Liver (tissue), 9 donors: Measurements from ENCODE around the gene PNPLA1. TPM values are rescaled to one million over a fixed set of nuclear protein-coding genes. Genes with fewer than 3 reads are reported as not detected.

Experiments
- DNase-seq: peaks from one replicate; pipeline ENCODE4 v3.0.0-alpha.2; 2017; ENCODE audit warnings: low spot score
- H3K27ac ChIP-seq, 2 donors: one replicate each; pipeline ENCODE4 v1.7.0; 2013; ENCODE audit warnings: inconsistent platforms in 2 of 2, low read length in 2 of 2, control low read depth in 1 of 2, low read depth in 1 of 2, mild to moderate bottlenecking in 1 of 2
- H3K27me3 ChIP-seq, 4 donors: one replicate each; pipeline versions ENCODE4 v1.6.1 to v1.7.0; 2013; ENCODE audit warnings: low read length in 3 of 4, inconsistent platforms in 1 of 4, mild to moderate bottlenecking in 1 of 4, moderate library complexity in 1 of 4; ENCODE audit not compliant: control insufficient read depth in 4 of 4, insufficient read depth in 4 of 4
- H3K36me3 ChIP-seq, 4 donors: one replicate each; pipeline versions ENCODE4 v1.6.1 to v1.7.0; 2013; ENCODE audit warnings: low read length in 3 of 4, mild to moderate bottlenecking in 3 of 4, low read depth in 1 of 4, moderate library complexity in 1 of 4; ENCODE audit not compliant: control insufficient read depth in 4 of 4, insufficient read depth in 3 of 4
- H3K4me1 ChIP-seq, 4 donors: one replicate each; pipeline versions ENCODE4 v1.6.1 to v1.7.0; 2013; ENCODE audit warnings: low read length in 3 of 4, mild to moderate bottlenecking in 3 of 4, moderate library complexity in 1 of 4; ENCODE audit not compliant: control insufficient read depth in 4 of 4, insufficient read depth in 4 of 4
- H3K4me3 ChIP-seq, 3 donors: one replicate each; pipeline versions ENCODE4 v1.6.1 to v1.7.0; 2013; ENCODE audit warnings: low read length in 3 of 3, control low read depth in 1 of 3, low read depth in 1 of 3, mild to moderate bottlenecking in 1 of 3
- H3K9ac ChIP-seq, 2 donors: one replicate each; pipeline ENCODE4 v1.7.0; 2013; ENCODE audit warnings: low read length in 2 of 2, mild to moderate bottlenecking in 2 of 2, moderate library complexity in 2 of 2, control low read depth in 1 of 2, low read depth in 1 of 2
- H3K9me3 ChIP-seq, 4 donors: one replicate each; pipeline versions ENCODE4 v1.6.1 to v1.7.0; 2013; ENCODE audit warnings: low read length in 3 of 4; ENCODE audit not compliant: control insufficient read depth in 4 of 4
- ATF3 ChIP-seq: IDR thresholded peaks from 2 replicates; pipeline ENCODE4 v1.6.1; 2016; ENCODE audit warnings: antibody characterized with exemption
- CTCF ChIP-seq: fragments of 150-350 bp; IDR thresholded peaks from 2 replicates; pipeline ENCODE4 v1.5.1; 2017; ENCODE audit warnings: improper control_type of control experiment, low read depth, low read length; ENCODE audit not compliant: missing input control
- EGR1 ChIP-seq, 2 donors: IDR thresholded peaks; 2 replicates each; pipeline ENCODE4 v1.6.1; 2016 to 2018; ENCODE audit warnings: antibody characterized with exemption in 2 of 2, low read depth in 2 of 2
- FOXA1 ChIP-seq: IDR thresholded peaks from 2 replicates; pipeline ENCODE4 v1.6.1; 2016; ENCODE audit warnings: antibody characterized with exemption
- FOXA2 ChIP-seq: IDR thresholded peaks from 2 replicates; pipeline ENCODE4 v1.6.1; 2016; ENCODE audit warnings: antibody characterized with exemption
- GABPA ChIP-seq, 2 donors: IDR thresholded peaks in 1 of 2; conservative IDR thresholded peaks in 1 of 2; 2 replicates each; pipeline ENCODE4 v1.6.1; 2016; ENCODE audit warnings: antibody characterized with exemption in 2 of 2, mild to moderate bottlenecking in 1 of 2, moderate library complexity in 1 of 2
- HNF4A ChIP-seq, 2 donors: conservative IDR thresholded peaks; 2 replicates each; pipeline ENCODE4 v1.6.1; 2016; ENCODE audit warnings: antibody characterized with exemption in 2 of 2, mild to moderate bottlenecking in 2 of 2
- HNF4G ChIP-seq: IDR thresholded peaks from 2 replicates; pipeline ENCODE4 v1.6.1; 2016; ENCODE audit warnings: antibody characterized with exemption
- JUND ChIP-seq, 2 donors: IDR thresholded peaks; 2 replicates each; pipeline ENCODE4 v1.6.1; 2016; ENCODE audit warnings: antibody characterized with exemption in 2 of 2
- MAX ChIP-seq: IDR thresholded peaks from 2 replicates; pipeline ENCODE4 v1.6.1; 2016; ENCODE audit warnings: antibody characterized with exemption
- NR2F2 ChIP-seq: IDR thresholded peaks from 2 replicates; pipeline ENCODE4 v1.6.1; 2016; ENCODE audit warnings: antibody characterized with exemption
- RAD21 ChIP-seq, 2 donors: IDR thresholded peaks; 2 replicates each; pipeline ENCODE4 v1.6.1; 2016; ENCODE audit warnings: antibody characterized with exemption in 2 of 2, mild to moderate bottlenecking in 2 of 2
- REST ChIP-seq: IDR thresholded peaks from 2 replicates; pipeline ENCODE4 v1.6.1; 2016; ENCODE audit warnings: antibody characterized with exemption, mild to moderate bottlenecking
- RXRA ChIP-seq, 2 donors: IDR thresholded peaks; 2 replicates each; pipeline ENCODE4 v1.6.1; 2017 to 2018; ENCODE audit warnings: antibody characterized with exemption in 2 of 2, mild to moderate bottlenecking in 1 of 2
- SP1 ChIP-seq: IDR thresholded peaks from 2 replicates; pipeline ENCODE4 v1.6.1; 2018; ENCODE audit warnings: antibody characterized with exemption, mild to moderate bottlenecking
- TAF1 ChIP-seq: conservative IDR thresholded peaks from 2 replicates; pipeline ENCODE4 v1.6.1; 2016; ENCODE audit warnings: antibody characterized with exemption, mild to moderate bottlenecking
- YY1 ChIP-seq: IDR thresholded peaks from 2 replicates; pipeline ENCODE4 v1.6.1; 2016; ENCODE audit warnings: antibody characterized with exemption, mild to moderate bottlenecking
- ZBTB33 ChIP-seq: IDR thresholded peaks from 2 replicates; pipeline ENCODE4 v1.6.1; 2016; ENCODE audit warnings: antibody characterized with exemption
- WGBS: extraction: QIAGEN DNeasy Blood & Tissue Kit; methylation state at CpG from one replicate; pipeline ENCODE4 v1.1.7; 2013; 5-methylcytosine and 5-hydroxymethylcytosine counted together
- polyA plus RNA-seq, 2 donors: library from polyadenylated mRNA; stranded (reverse) in 1 of 2; unstranded in 1 of 2; fragments of 200-250 nt in 1 of 2; fragments of >200 nt in 1 of 2; fragmentation: Nextera tagmentation in 1 of 2; extraction: Ambion mirVana in 1 of 2; gene quantifications; one replicate each; pipeline versions ENCODE4 v1.2.1 to v1.2.3, GENCODE V29; 2013 to 2015
- total RNA-seq, 2 donors: library from RNA; depleted of rRNA; stranded (reverse); fragments of >200 nt; gene quantifications; one replicate each; pipeline ENCODE4 v1.2.3, GENCODE V29; 2014
- donor health status: healthy.
- donor health status: healthy.
- donor health status: healthy.
- donor health status: healthy.
- donor health status: healthy.

The PNPLA1 gene
- total and polyA plus RNA-seq, 4 donors, result 0.07 to 0.14 (median 0.08) TPM; not detected in 1

- H3K27me3 ChIP-seq, result no peaks in the 10 kb centered on the region
- 89% methylated on average over 3 of the region's 3 CpGs for WGBS
- TF ChIP-seq TAF1 (no peak), FOXA1 (no peak), RAD21 (IDR thresholded peaks at IDR 0.05) (no peak), SP1 (no peak), ZBTB33 (no peak), HNF4G (no peak), GABPA (IDR thresholded peaks at IDR 0.05 in 1 of 2, conservative IDR thresholded peaks at IDR 0.05 in 1 of 2) (no peak), JUND (IDR thresholded peaks at IDR 0.05) (no peak), ATF3 (no peak), YY1 (no peak), CTCF (no peak), HNF4A (conservative IDR thresholded peaks at IDR 0.05) (no peak), RXRA (IDR thresholded peaks at IDR 0.05) (no peak), REST (no peak), MAX (no peak), FOXA2 (no peak), NR2F2 (no peak), EGR1 (IDR thresholded peaks at IDR 0.05; ENCODE audit: low read depth in 2 of 2) (no peak)
- H3K4me3 ChIP-seq, result no peak overlapping the region
- no peak for DNase-seq
- no peak overlapping the region for H3K9ac ChIP-seq
- H3K27ac ChIP-seq, result no peak overlapping the region
- H3K9me3 ChIP-seq, result no peaks in the 10 kb centered on the region
- H3K36me3 ChIP-seq, result no peaks in the 10 kb centered on the region
- H3K4me1 ChIP-seq, result no peaks in the 10 kb centered on the region
These were observed 52.7 kb downstream of the PNPLA1 start for GRCh38 chr6:36322591-36322990.
